Middle frontal gyrus (tissue), 1 donor: ENCODE measurements around the gene ZNF570.

Experiments
- DNase-seq: peaks from one replicate; pipeline ENCODE4 v3.0.0-alpha.2; 2015; ENCODE audit warnings: low spot score; ENCODE audit errors: extremely low spot score

ZNF570 gene

GRCh38 chr19:37468961-37469777, at the start of gene ZNF570:
TSS of gene ZNF570 (plus strand) at chr19:37469356. CDS start at chr19:37470355, 999 bp downstream.
- DNase-seq = peak; percentile 84

- no peak for DNase-seq
Measured at GRCh38 chr19:37452500-37453245, 16.5 kb upstream of the ZNF570 start.

- no peak for DNase-seq
Measured at GRCh38 chr19:37466277-37466797, 2.8 kb upstream of the ZNF570 start.

GRCh38 chr19:37466798-37467607, 2.2 kb upstream of the ZNF570 start, which contains the start of gene ZNF569:
TSS of gene ZNF569 (minus strand) at chr19:37467444. CDS start at chr19:37444921, 22,523 bp downstream.
- peak; percentile 77 for DNase-seq

- DNase-seq = no peak
Measured at GRCh38 chr19:37467608-37468090, 1.5 kb upstream of the ZNF570 start.

- no peak for DNase-seq
Measured at GRCh38 chr19:37470216-37470615, 1.1 kb downstream of the ZNF570 start.

GRCh38 chr19:37472165-37472564, 3.0 kb downstream of the ZNF570 start:
- no peak for DNase-seq

- DNase-seq = no peak
Measured at GRCh38 chr19:37484406-37485168, 15.4 kb downstream of the ZNF570 start.

- no peak for DNase-seq
Measured at GRCh38 chr19:37492213-37492612, 23.1 kb downstream of the ZNF570 start.

GRCh38 chr19:37505958-37506386, 36.8 kb downstream of the ZNF570 start:
- no peak for DNase-seq

GRCh38 chr19:37506387-37507166, 37.4 kb downstream of the ZNF570 start, which contains the start of gene ZNF793:
TSS of gene ZNF793 (plus strand) at chr19:37506939. CDS start at chr19:37523440, 16,501 bp downstream.
- peak; percentile 81 for DNase-seq

GRCh38 chr19:37507167-37507464, 38.0 kb downstream of the ZNF570 start:
- no peak for DNase-seq

GRCh38 chr19:37511186-37511585, 42.0 kb downstream of the ZNF570 start:
- no peak for DNase-seq

- no peak for DNase-seq
Measured at GRCh38 chr19:37511821-37512220, 42.7 kb downstream of the ZNF570 start.

- DNase-seq = no peak
Measured at GRCh38 chr19:37513397-37513796, 44.2 kb downstream of the ZNF570 start.

GRCh38 chr19:37519890-37520289, 50.7 kb downstream of the ZNF570 start:
- DNase-seq = no peak

GRCh38 chr19:37537391-37537947, 68.3 kb downstream of the ZNF570 start:
- DNase-seq = no peak
